GM18858 (cell line): Measurements from ENCODE around the gene TCF7.
A peak's percentile ranks its signal among the peaks of the same experiment; 100 is the strongest.
"Not testable (repeated sequence)": the region's sequence is repeated elsewhere in the genome, so short reads cannot be mapped to it uniquely, and the experiment has no call there.

Source experiments
- ATAC-seq: cut with Tn5 transposase; IDR thresholded peaks from one replicate; pipeline ENCODE4 v1.9.1; 2021; ENCODE audit not compliant: unreplicated experiment

Gene TCF7

DNA sequence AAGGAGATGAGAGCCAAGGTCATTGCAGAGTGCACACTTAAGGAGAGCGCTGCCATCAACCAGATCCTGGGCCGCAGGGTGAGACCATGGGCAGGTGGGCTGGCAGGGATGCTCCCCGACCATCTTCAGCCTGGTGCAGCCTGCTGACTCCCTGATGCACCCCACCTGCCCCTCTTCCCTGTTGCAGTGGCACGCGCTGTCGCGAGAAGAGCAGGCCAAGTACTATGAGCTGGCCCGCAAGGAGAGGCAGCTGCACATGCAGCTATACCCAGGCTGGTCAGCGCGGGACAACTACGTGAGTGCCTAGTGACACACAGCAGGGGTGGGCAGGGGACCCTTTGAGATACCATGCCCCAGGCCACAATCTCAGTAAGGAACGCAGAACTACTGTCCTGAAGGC is 28.3 kb downstream of the TCF7 start:
- no peak for ATAC-seq

GRCh38 chr5:134143431-134143830 is 28.9 kb downstream of the TCF7 start:
- ATAC-seq, result no peak

GRCh38 chr5:134143944-134144941 is 29.8 kb downstream of the TCF7 start:
- ATAC-seq, result no peak

GRCh38 chr5:134145041-134145757 is 30.7 kb downstream of the TCF7 start:
- no peak for ATAC-seq

DNA sequence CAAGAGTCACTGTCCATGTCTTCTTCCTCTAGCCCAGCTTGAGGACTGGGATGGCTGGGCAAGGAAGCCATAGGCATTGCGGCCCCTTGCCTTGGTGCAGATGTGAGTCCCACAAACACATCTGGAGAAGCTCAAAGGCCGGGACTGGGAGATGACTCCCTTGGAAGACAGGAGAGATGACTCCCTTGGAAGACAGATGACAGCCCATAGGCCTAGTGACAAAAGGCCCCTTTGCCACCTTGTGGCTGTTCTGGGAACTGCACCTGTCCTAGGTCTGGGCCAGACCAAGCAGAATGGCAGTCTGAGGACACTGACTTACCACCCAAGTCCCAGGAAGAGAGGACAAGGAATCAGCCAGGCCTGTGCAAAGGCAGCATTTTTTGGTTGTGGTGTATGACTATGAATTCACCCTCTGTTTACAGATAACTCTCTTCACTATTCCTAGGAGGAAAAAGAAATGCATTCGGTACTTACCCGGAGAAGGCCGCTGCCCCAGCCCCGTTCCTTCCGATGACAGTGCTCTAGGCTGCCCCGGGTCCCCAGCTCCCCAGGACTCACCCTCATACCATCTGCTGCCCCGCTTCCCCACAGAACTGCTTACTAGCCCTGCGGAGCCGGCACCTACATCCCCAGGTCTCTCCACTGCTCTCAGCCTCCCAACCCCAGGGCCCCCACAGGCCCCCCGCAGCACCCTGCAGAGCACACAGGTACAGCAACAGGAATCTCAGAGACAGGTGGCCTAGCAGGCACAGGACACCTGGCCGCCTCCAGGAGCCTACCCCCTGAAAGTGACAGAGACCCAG is 31.5 kb downstream of the TCF7 start:
- peak; percentile 56 for ATAC-seq

DNA sequence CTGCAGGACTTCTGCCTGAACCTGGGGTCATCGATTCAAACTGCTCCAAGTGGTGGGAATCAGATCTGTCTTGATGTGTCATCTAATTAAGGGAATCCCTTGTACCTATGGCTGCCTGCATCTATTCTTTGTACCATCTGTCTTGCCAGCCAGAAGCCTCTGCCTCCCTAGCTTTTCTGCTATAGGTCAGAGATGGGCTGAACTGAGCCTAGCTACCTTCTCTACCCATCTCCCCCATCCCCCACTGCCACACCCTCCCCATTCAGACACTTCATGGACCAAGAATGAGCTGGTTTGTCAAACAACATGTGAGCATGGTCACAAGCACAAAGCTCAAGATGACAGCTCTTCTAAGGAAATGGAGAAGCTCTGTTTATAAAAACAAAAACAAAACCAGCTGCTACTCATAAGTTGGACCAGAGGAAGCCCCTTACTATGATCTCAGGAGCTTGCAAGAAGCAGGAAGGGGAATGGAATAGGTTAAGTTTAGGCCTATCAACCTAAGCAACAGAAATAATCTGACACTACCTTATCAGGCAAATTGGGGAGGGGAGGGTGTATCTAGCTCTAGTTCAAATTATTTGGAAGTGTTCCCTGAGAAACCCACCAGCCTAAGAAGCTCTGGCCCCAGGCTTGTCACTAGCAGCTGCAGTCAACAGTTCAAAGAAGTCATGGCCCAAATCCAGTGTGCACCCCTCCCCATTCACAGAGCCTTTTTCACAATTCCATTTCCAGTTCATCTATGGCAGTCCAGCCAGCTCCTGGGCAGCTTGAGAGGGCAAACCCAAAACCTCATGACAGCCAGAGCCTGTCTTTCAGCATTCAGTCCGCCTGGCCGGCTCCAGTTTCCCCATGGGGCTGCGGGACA is 32.4 kb downstream of the TCF7 start:
- ATAC-seq, result no peak

GRCh38 chr5:134148316-134148715 is 33.8 kb downstream of the TCF7 start:
- ATAC-seq, result no peak

DNA sequence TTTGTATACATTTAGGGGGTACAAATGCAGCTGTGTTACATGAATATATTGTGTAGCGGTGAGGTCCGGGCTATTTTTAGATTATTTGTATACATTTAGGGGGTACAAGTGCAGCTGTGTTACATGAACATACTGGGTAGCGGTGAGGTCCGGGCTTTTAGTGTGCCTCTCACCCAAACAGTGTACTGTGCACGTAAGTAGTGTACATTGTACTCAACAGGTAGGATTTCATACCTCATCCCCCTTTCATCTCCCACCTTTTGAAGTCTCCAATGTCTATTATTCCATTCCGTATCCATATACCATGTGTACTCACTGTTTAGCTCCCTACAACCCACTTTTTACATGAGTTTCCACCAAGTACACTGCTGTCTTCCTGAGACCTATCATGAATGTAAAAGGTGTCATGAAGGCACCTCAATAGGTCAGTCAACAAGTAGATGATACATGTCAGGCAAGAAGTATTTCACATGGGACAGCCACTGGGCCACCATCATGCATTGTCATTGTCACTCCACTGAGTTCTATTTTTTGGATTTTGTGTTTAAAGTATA is 34.6 kb downstream of the TCF7 start:
- ATAC-seq, result no peak

- no peak for ATAC-seq
Observed at GRCh38 chr5:134149571-134150303, 35.3 kb downstream of the TCF7 start.

DNA sequence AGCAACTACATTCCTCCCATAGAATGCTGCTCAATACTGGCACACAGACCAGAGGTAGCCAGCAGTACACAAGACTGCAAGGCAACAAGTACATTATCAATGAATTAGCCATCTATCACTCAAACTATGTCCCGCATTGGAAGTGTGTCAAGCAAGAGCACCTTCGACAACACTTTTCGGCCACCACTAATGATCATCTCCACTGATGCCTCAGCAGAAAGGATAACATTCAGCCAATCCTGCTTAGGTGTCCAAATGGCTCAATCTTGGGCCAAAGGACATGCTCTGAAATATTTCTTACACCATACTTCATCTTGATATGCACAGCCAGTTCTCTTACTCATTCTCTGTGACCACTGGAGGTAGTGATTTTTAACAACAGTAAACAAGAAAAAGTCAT is 37.2 kb downstream of the TCF7 start:
- ATAC-seq, result no peak

- not testable (repeated sequence) for ATAC-seq
Observed at GRCh38 chr5:134152173-134152832, 37.8 kb downstream of the TCF7 start.

- ATAC-seq, result no peak
Observed at GRCh38 chr5:134153241-134153640, 38.8 kb downstream of the TCF7 start.

DNA sequence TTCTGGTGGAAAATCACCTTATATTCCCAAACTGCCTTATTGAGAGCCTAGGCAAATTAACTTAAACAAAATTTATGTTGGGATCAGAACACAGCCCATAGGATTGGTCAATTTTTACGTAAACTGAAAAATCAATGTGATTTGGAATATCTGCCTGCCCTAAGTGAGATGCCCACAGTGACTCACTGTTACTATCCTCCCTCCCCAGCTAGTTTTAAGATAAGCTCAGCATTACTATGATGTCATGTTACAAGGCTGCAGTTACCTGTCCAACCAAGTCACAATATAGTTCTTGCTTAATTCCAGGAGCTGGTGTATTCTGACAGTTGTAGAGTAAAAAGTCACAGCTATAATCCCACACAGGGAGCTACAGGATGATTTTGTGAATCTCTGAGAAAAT is 39.2 kb downstream of the TCF7 start:
- ATAC-seq, result no peak

- no peak for ATAC-seq
Observed at GRCh38 chr5:134161513-134162395, 47.3 kb downstream of the TCF7 start.

- no peak for ATAC-seq
Observed at GRCh38 chr5:134162592-134162991, 48.1 kb downstream of the TCF7 start.

GRCh38 chr5:134171972-134172371 is 57.5 kb downstream of the TCF7 start:
- ATAC-seq, result no peak
